ENCODE data around the gene ZNF77. TPM values are rescaled to one million over a fixed set of nuclear protein-coding genes. Genes with fewer than 3 reads are reported as not detected.
"Not testable (repeated sequence)": the region's sequence is repeated elsewhere in the genome, so short reads cannot be mapped to it uniquely, and the experiment has no call there.

ZNF77 gene
- 1 to 10 TPM; 2.0 to 5.8 (median 4.3) TPM for total RNA-seq
- polyA plus RNA-seq, result 1 to 10 TPM; 2.6 to 3.3 TPM
- 6.2 reads per million, percentile 27 among the genes with 10 or more reads in this experiment for total RNA-seq

GRCh38 chr19:2944775-2945574, at the start of gene ZNF77:
TSS of gene ZNF77 (minus strand) at chr19:2944971. CDS start at chr19:2944840, 131 bp downstream.
- H3K4me1 Mint-ChIP-seq, result peaks cover 15 to 43% (median 34%) of the 10 kb centered on the region in 7 donors

GRCh38 chr19:2993579-2993978, 48.8 kb upstream of the ZNF77 start:
- H3K4me3 ChIP-seq (ENCODE audit: low read length), result no peak overlapping the region
- DNase-seq (no peak), ATAC-seq (no peak)
- H3K27ac Mint-ChIP-seq, result no peak overlapping the region
- H3K9me3 ChIP-seq (ENCODE audit: control insufficient read depth in 2 of 3, low read length in 3 of 3), result no peaks in the 10 kb centered on the region
- H3K36me3 Mint-ChIP-seq, result peaks cover 0 to 11% (median 8%) of the 10 kb centered on the region in 5 donors
- CTCF ChIA-PET, result no interaction called here
- POLR2A ChIA-PET, result no interaction called here
- H3K4me1 ChIP-seq (ENCODE audit: control insufficient read depth in 2 of 2, insufficient read depth in 2 of 2, low read length in 2 of 2), result no peaks in the 10 kb centered on the region
- no peak overlapping the region for H3K27ac ChIP-seq (ENCODE audit: low read depth, low read length)
- H3K4me3 Mint-ChIP-seq, result no peak overlapping the region
- peaks cover 0 to 2% (median 0%) of the 10 kb centered on the region in 5 donors for H3K27me3 Mint-ChIP-seq
- no peaks in the 10 kb centered on the region for H3K27me3 ChIP-seq (ENCODE audit: control insufficient read depth in 2 of 2, insufficient read depth in 2 of 2, low read length in 2 of 2)
- H3K36me3 ChIP-seq (ENCODE audit: control insufficient read depth in 2 of 3, insufficient read depth in 3 of 3, low read length in 3 of 3), result peaks cover 0 to 9% (median 0%) of the 10 kb centered on the region in 3 experiments
- no peaks in the 10 kb centered on the region for H3K4me1 Mint-ChIP-seq
- intact Hi-C loops (cut with micrococcal nuclease), result no loop called here
- peaks cover 0 to 5% (median 0%) of the 10 kb centered on the region in 11 donors for H3K9me3 Mint-ChIP-seq

More at GRCh38 chr19:2944775-2945574, at the start of gene ZNF77:
- Histone ChIP-seq H3K4me3 (ENCODE audit: low read length) (peak within 1 kb of the TSS; percentile 86), H3K36me3 (ENCODE audit: control insufficient read depth in 2 of 3, insufficient read depth in 3 of 3, low read length in 3 of 3) (no peaks in the 10 kb centered on the region), H3K9me3 (ENCODE audit: control insufficient read depth in 2 of 3, low read length in 3 of 3) (no peaks in the 10 kb centered on the region), H3K27ac (ENCODE audit: low read depth, low read length) (peak within 1 kb of the TSS; percentile 87), H3K4me1 (ENCODE audit: control insufficient read depth in 2 of 2, insufficient read depth in 2 of 2, low read length in 2 of 2) (peaks cover 11 to 15% of the 10 kb centered on the region in 2 donors), H3K27me3 (ENCODE audit: control insufficient read depth in 2 of 2, insufficient read depth in 2 of 2, low read length in 2 of 2) (no peaks in the 10 kb centered on the region)
- ChIA-PET POLR2A (interaction anchor here (0.6 to 0.8 kb wide), 4 partner anchors 43 to 1148 kb away, joined by 3 to 5 read pairs (median 4); partner anchors contain the start of gene ZNF57), CTCF (no interaction called here)
- DNase-seq (peak; percentile 93 to 99 (median 99)), ATAC-seq (peak; percentile 99)
- intact Hi-C loops (cut with micrococcal nuclease), result loop anchor here in 1 of 2 donors (1.0 to 10.0 kb wide), 4 partner anchors 45 to 330 kb away; partner anchors contain the start of genes THOP1, ZNF555 and ZNF57
- H3K36me3 Mint-ChIP-seq, result peaks cover 0 to 12% (median 0%) of the 10 kb centered on the region in 5 donors
- H3K9me3 Mint-ChIP-seq, result peaks cover 0 to 4% (median 0%) of the 10 kb centered on the region in 11 donors
- H3K27ac Mint-ChIP-seq, result peak within 1 kb of the TSS; percentile 90 to 99 (median 98)
- peak within 1 kb of the TSS; percentile 94 to 99 (median 97) for H3K4me3 Mint-ChIP-seq
- no peaks in the 10 kb centered on the region for H3K27me3 Mint-ChIP-seq

DNA sequence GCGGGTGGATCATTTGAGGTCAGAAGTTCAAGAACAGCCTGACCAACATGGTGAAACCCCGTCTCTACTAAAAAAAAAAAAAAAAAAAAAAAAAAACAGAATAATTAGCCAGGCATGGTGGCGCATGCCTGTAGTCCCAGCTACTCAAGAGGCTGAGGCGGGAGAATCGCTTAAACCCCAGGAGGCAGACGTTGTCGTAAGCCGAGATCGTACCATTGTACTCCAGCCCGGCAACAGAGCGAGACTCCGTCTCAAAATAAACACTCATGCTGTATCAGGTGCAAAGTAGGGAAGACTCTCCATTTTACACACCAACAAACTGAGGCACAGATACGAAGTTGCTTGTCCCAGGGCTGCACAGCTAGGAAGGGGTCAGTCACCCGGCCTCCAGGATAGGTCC, 48.2 kb upstream of the ZNF77 start:
- Histone ChIP-seq H3K4me1 (ENCODE audit: control insufficient read depth in 2 of 2, insufficient read depth in 2 of 2, low read length in 2 of 2) (no peaks in the 10 kb centered on the region), H3K27ac (ENCODE audit: low read depth, low read length) (no peak overlapping the region), H3K27me3 (ENCODE audit: control insufficient read depth in 2 of 2, insufficient read depth in 2 of 2, low read length in 2 of 2) (no peaks in the 10 kb centered on the region), H3K36me3 (ENCODE audit: control insufficient read depth in 2 of 3, insufficient read depth in 3 of 3, low read length in 3 of 3) (peaks cover 0 to 7% (median 0%) of the 10 kb centered on the region in 3 experiments), H3K4me3 (ENCODE audit: low read length) (no peak overlapping the region), H3K9me3 (ENCODE audit: control insufficient read depth in 2 of 3, low read length in 3 of 3) (no peaks in the 10 kb centered on the region)
- H3K36me3 Mint-ChIP-seq, result peaks cover 0 to 9% (median 8%) of the 10 kb centered on the region in 5 donors
- ChIA-PET POLR2A (no interaction called here), CTCF (no interaction called here)
- DNase-seq (no peak), ATAC-seq (no peak)
- no peak overlapping the region for H3K27ac Mint-ChIP-seq
- intact Hi-C loops (cut with micrococcal nuclease), result no loop called here
- peaks cover 0 to 5% (median 0%) of the 10 kb centered on the region in 11 donors for H3K9me3 Mint-ChIP-seq
- peaks cover 0 to 5% (median 0%) of the 10 kb centered on the region in 5 donors for H3K27me3 Mint-ChIP-seq
- no peaks in the 10 kb centered on the region for H3K4me1 Mint-ChIP-seq
- H3K4me3 Mint-ChIP-seq, result no peak overlapping the region

GRCh38 chr19:2992333-2992732, 47.6 kb upstream of the ZNF77 start:
- H3K9me3 Mint-ChIP-seq, result not testable (repeated sequence)

GRCh38 chr19:2989236-2989946, 44.6 kb upstream of the ZNF77 start:
- POLR2A ChIA-PET, result no interaction called here
- ATAC-seq (no peak), DNase-seq (no peak)
- CTCF ChIA-PET, result no interaction called here
- intact Hi-C loops (cut with micrococcal nuclease), result no loop called here
- no peak overlapping the region for H3K4me3 ChIP-seq (ENCODE audit: low read length)
- no peaks in the 10 kb centered on the region for H3K4me1 ChIP-seq (ENCODE audit: control insufficient read depth in 2 of 2, insufficient read depth in 2 of 2, low read length in 2 of 2)
- no peaks in the 10 kb centered on the region for H3K36me3 ChIP-seq (ENCODE audit: control insufficient read depth in 2 of 3, insufficient read depth in 3 of 3, low read length in 3 of 3)
- Mint-ChIP-seq H3K36me3 (no peaks in the 10 kb centered on the region), H3K27me3 (peaks cover 0 to 8% (median 0%) of the 10 kb centered on the region in 5 donors), H3K4me3 (no peak overlapping the region), H3K4me1 (no peaks in the 10 kb centered on the region), H3K27ac (no peak overlapping the region), H3K9me3 (no peaks in the 10 kb centered on the region)
- H3K27ac ChIP-seq (ENCODE audit: low read depth, low read length), result no peak overlapping the region
- no peaks in the 10 kb centered on the region for H3K9me3 ChIP-seq (ENCODE audit: control insufficient read depth in 2 of 3, low read length in 3 of 3)
- H3K27me3 ChIP-seq (ENCODE audit: control insufficient read depth in 2 of 2, insufficient read depth in 2 of 2, low read length in 2 of 2), result no peaks in the 10 kb centered on the region

More at GRCh38 chr19:2992333-2992732, 47.6 kb upstream of the ZNF77 start:
- H3K27ac ChIP-seq (ENCODE audit: low read depth, low read length); ATAC-seq; H3K4me3 ChIP-seq (ENCODE audit: low read length); DNase-seq; H3K36me3 ChIP-seq (ENCODE audit: control insufficient read depth in 2 of 3, insufficient read depth in 3 of 3, low read length in 3 of 3); H3K27me3 ChIP-seq (ENCODE audit: control insufficient read depth in 2 of 2, insufficient read depth in 2 of 2, low read length in 2 of 2); H3K4me1 Mint-ChIP-seq; H3K4me1 ChIP-seq (ENCODE audit: control insufficient read depth in 2 of 2, insufficient read depth in 2 of 2, low read length in 2 of 2); CTCF ChIA-PET; intact Hi-C loops (cut with micrococcal nuclease); H3K36me3 Mint-ChIP-seq; H3K9me3 ChIP-seq (ENCODE audit: control insufficient read depth in 2 of 3, low read length in 3 of 3); H3K27ac Mint-ChIP-seq; POLR2A ChIA-PET; H3K4me3 Mint-ChIP-seq; H3K27me3 Mint-ChIP-seq: not testable (repeated sequence)

GRCh38 chr19:2988568-2988967, 43.8 kb upstream of the ZNF77 start:
- DNase-seq, result no peak
- peak overlapping the region in 1 of 9 donors; percentile 51 for H3K27ac Mint-ChIP-seq
- H3K4me3 ChIP-seq (ENCODE audit: low read length), result no peak overlapping the region
- no peaks in the 10 kb centered on the region for H3K36me3 Mint-ChIP-seq
- no peaks in the 10 kb centered on the region for H3K4me1 ChIP-seq (ENCODE audit: control insufficient read depth in 2 of 2, insufficient read depth in 2 of 2, low read length in 2 of 2)
- CTCF ChIA-PET, result interaction anchor here (0.5 to 0.6 kb wide), 2 partner anchors 26 to 754 kb away, joined by 3 to 7 read pairs; no protein-coding TSS in a partner anchor
- H3K27me3 Mint-ChIP-seq, result peaks cover 0 to 12% (median 2%) of the 10 kb centered on the region in 5 donors
- H3K4me1 Mint-ChIP-seq, result peaks cover 0 to 1% (median 0%) of the 10 kb centered on the region in 7 donors
- no peak overlapping the region for H3K27ac ChIP-seq (ENCODE audit: low read depth, low read length)
- H3K9me3 Mint-ChIP-seq, result no peaks in the 10 kb centered on the region
- no peaks in the 10 kb centered on the region for H3K27me3 ChIP-seq (ENCODE audit: control insufficient read depth in 2 of 2, insufficient read depth in 2 of 2, low read length in 2 of 2)
- H3K36me3 ChIP-seq (ENCODE audit: control insufficient read depth in 2 of 3, insufficient read depth in 3 of 3, low read length in 3 of 3), result no peaks in the 10 kb centered on the region
- POLR2A ChIA-PET, result no interaction called here
- H3K9me3 ChIP-seq (ENCODE audit: control insufficient read depth in 2 of 3, low read length in 3 of 3), result no peaks in the 10 kb centered on the region
- intact Hi-C loops (cut with micrococcal nuclease), result no loop called here
- no peak for ATAC-seq
- no peak overlapping the region for H3K4me3 Mint-ChIP-seq
